GM21447 (cell line): ENCODE results near the gene IL18.
A peak's percentile ranks its signal among the peaks of the same experiment; 100 is the strongest.
"Not testable (repeated sequence)": the region's sequence is repeated elsewhere in the genome, so short reads cannot be mapped to it uniquely, and the experiment has no call there.

ENCODE experiments used
- ATAC-seq: cut with Tn5 transposase; IDR thresholded peaks from one replicate; pipeline ENCODE4 v1.9.1; 2021; ENCODE audit not compliant: unreplicated experiment

Gene IL18

GRCh38 chr11:112163875-112164685 lies at the start of gene IL18:
IL18 (minus strand) TSS chr11:112164094; CDS start chr11:112155053, 9,041 bp downstream.
- no peak for ATAC-seq

GRCh38 chr11:112212710-112213109 lies 48.8 kb upstream of the IL18 start:
- no peak for ATAC-seq

GRCh38 chr11:112212290-112212689 lies 48.4 kb upstream of the IL18 start:
- ATAC-seq = no peak

- no peak for ATAC-seq
Observed at GRCh38 chr11:112211536-112211935, 47.6 kb upstream of the IL18 start.

DNA sequence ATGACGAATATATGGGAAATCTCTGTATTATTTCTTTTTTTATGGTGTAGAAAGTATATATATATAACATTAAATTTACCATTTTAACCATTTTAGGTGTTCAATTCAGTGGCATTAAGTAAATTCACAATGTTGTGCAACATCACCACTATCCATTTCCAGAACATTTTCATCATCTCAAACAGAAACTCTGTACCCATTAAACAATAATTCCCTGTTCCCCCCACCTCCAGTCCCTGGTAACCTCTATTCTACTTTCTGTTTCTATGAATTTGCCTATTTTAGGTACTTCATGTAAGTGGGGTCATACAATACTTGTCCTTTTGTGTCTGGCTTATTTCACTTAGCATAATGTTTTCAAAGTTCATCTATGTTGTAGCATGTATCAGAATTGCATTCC lies 47.0 kb upstream of the IL18 start:
- ATAC-seq = no peak

GRCh38 chr11:112206071-112206470 lies 42.2 kb upstream of the IL18 start:
- no peak for ATAC-seq

- no peak for ATAC-seq
Observed at GRCh38 chr11:112200252-112200651, 36.4 kb upstream of the IL18 start.

DNA sequence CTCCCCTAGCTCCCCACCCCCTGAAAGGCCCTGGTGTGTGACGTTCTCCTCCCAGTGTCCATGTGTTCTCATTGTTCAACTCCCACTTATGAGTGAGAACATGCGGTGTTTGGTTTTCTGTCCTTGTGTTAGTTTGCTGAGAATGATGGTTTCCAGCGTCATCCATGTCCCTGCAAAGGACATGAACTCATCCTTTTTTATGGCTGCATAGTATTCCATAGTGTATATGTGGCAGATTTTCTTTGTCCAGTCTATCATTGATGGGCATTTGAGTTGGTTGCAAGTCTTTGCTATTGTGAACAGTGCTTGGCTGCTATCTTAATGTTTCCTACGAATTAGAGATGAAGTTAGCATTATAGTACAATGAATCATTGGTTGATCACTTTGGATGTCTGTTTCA lies 35.2 kb upstream of the IL18 start:
- ATAC-seq = not testable (repeated sequence)

GRCh38 chr11:112196519-112197087 lies 32.7 kb upstream of the IL18 start:
- no peak for ATAC-seq

DNA sequence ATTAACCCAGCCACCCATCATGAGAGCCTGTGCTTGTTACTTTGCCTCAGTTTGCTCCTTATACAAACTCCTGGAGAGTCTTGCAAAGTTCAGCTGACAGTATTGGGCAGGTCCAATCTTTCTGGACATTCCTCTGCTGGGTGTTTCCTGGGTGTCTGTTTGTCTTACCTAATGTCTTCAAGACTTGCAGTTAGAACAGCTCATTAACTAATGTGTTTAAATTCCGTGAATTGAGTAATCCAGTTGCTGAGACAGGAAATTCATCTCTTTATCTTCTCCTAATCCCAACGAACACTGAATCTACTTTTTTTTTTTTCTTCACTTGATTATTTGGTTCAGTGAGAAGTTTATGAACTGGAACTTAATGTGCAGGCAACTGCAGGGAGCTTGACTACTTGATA lies 32.1 kb upstream of the IL18 start:
- ATAC-seq = no peak

DNA sequence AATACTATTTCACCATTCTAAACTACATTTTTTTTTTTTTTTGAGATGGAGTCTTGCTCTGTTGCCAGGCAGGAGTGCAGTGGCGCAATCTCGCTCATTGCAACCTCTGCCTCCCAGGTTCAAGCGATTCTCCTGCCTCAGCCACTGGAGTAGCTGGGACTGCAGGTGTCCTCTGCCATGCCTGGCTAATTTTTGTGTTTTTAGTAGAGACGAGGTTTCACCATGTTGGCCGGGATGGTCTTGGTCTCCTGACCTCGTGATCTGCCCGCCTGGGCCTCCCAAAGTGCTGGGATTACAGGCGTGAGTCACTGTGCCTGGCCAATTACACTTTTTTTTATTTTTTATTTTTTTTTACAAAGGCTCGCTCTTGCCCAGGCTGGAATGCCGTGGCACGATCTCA lies 31.2 kb upstream of the IL18 start:
- not testable (repeated sequence) for ATAC-seq

DNA sequence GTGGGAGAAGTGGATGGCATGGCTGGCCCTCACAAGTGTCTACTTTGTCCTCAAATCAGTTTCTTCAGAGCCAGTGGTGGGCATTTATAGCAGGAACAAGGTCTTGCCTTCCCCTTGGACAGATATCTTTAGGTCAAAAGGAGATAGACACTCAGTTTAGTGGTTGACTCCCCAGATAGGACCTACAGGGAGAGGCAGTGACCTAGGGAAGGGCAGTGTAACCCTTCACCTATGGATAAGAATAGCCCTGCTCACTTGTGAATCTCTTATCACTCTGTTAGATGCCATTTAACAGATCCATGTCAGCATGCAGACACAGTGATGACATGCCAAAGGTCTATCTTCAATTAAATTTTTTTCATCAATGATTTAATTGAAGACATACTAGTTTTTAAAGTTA lies 22.4 kb upstream of the IL18 start:
- no peak for ATAC-seq

DNA sequence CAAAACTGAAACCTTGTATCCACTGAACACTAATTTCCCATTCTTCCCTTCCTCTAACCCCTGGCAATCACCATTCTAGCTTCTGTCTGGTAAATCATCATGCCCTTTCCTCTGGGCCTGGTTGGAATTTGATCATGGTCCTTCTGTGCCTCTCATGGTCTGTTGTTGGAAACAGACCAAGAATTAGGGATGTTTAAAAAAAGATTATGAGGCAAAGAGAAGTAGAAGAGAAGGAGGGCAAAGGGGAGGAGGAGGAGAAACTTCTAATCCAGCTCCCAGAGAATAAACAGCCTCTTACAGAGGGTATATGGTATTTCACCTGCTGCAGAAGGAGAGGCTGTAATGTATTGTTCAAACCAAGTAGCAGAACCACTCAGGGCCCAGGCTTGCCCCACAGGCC lies 22.0 kb upstream of the IL18 start:
- no peak for ATAC-seq

GRCh38 chr11:112182867-112183266 lies 19.0 kb upstream of the IL18 start:
- ATAC-seq = no peak

DNA sequence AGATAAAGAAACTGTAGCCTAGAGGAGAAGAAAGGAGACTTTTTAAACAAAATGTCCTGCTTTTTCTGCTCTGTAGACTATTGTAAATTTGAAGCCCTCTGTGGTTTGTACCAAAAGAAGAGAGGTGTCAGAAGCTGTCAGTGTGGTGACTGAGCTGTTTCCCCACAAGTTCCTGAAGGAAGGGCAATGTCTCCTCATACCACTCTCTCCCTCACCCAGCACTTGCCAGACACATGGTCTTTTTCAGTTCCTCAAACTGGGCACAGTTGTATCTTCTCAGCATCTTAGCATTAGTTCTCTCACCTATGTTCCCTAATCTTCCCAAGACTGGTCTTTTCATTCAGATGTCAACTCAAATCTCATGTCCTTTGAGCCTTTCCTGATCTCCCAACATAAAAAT lies 15.7 kb upstream of the IL18 start:
- peak; percentile 75 for ATAC-seq

DNA sequence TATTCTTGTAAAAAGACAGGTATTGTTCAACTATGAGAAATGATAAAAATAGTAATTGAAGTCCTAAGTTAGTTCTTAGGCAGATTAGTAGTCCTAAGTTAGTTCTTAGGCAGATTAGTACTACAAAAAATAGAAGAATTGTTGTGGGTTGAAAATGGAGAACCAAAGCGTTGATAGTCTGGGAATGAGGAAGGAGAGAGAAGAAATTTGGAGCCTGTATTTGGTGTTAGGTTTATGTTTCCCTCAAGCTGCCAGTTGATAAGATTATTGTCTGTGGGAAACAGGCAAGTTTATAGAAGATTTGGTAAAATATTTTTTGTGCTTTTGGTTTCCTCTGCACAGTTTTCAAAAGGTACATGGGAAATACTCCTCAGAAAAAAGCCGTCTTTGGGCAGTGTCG lies 15.0 kb upstream of the IL18 start:
- no peak for ATAC-seq

- ATAC-seq = no peak
Observed at GRCh38 chr11:112178428-112178827, 14.5 kb upstream of the IL18 start.

- ATAC-seq = no peak
Observed at GRCh38 chr11:112177589-112177988, 13.7 kb upstream of the IL18 start.

GRCh38 chr11:112176077-112176476 lies 12.2 kb upstream of the IL18 start:
- ATAC-seq = no peak

DNA sequence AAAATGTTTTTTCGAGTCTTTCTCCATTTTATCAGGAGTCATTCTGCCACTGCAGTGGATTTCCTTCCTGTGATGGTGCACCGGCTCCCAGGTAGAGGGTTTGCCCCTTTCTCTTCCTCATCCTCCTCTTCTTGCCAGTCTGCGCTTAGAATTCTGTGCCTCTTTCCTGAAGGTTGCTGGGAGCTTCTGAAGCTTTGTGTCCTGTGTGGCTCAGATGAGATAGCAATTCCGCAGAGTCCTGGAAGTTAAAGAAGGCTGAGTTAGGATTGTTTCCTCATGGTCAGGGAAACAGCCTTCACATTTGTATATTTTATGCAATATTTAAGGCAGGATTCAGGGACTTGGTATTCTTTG lies 11.7 kb upstream of the IL18 start:
- ATAC-seq = no peak

DNA sequence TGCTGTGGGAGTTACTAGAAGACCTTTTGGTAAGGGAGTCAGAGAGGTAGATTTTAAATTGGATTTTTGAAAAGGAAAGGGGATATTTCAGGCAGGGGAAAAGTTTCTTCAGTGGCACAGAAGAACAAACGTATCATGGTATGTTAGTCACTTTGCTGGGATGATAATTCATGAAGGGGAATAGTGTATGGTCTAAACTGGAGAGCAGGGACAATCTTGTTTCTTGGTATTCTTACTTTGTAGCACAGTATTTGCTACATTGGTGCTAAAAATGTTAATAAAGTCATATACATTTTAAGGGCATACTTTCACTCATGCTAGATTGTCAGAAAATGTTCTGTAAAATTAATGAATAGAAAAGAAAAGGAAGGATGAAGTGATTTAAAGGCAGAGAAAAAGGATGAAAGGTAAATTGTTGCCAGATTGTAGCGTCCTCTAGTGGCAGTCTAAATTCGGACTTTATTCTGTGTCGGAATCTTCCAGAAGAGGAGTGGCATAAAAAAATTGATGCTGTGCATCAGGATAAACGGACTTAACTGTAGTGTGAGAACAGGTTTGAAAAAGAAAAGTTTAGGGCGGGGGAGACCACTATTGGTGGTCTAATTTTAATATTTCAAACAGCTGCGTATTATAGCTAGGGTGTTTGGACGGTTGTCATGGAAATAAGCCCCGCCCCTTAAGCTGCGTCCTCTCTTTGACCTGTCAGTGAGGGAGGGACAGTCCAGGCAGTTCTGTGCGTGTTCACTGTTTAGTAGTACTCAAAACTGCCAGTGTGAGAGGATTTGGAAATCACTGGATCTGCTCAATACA lies 11.1 kb upstream of the IL18 start, which contains the start of gene BCO2:
TSS of gene BCO2 (plus strand) at position 724 of the 810 bp plus-strand sequence. CDS start 90 bp downstream, outside the sequence.
- peak; percentile 55 for ATAC-seq

GRCh38 chr11:112173152-112173551 lies 9.3 kb upstream of the IL18 start:
- no peak for ATAC-seq
